Panc1 (cell line): Measurements from ENCODE around the gene PSMD8. TPM values are rescaled to one million over a fixed set of nuclear protein-coding genes. Genes with fewer than 3 reads are reported as not detected.

Experiments used
- ATAC-seq: fragments of 200-7000 bp; cut with Tn5 transposase; 2 replicates; pipeline ENCODE4 v1.9.1; 2020; ENCODE audit warnings: mild to moderate bottlenecking, moderate library complexity
- BruUV-seq: library from RNA; stranded (reverse); fragments of 400-500 nt; replicated peaks from 2 replicates; lab custom pipeline; 2021; lab: Mats Ljungman, UMichigan
- CTCF ChIA-PET: fragments of 300-600 bp; sonication (Branson Sonifier 250); formaldehyde crosslinking; loops from one replicate; lab custom pipeline; 2022; ENCODE audit warnings: antibody characterized with exemption; lab: Charles Lee
- POLR2A ChIA-PET: fragments of 300-600 bp; sonication (Branson Sonifier 250); formaldehyde crosslinking; loops from one replicate; lab custom pipeline; 2022; ENCODE audit warnings: antibody characterized with exemption; lab: Charles Lee
- DNase-seq: peaks from one replicate; pipeline ENCODE4 v3.0.0-alpha.2; 2010; ENCODE audit warnings: low read depth, low spot score
- H3K27ac ChIP-seq: 2 replicates; pipeline ENCODE4 v1.5.1; 2011; ENCODE audit warnings: mild to moderate bottlenecking, low read length, inconsistent platforms
- H3K27me3 ChIP-seq: fragments of 200-500 bp; sonication (Bioruptor generic); 2 replicates; pipeline ENCODE4 v1.6.0; 2014; ENCODE audit warnings: low read length, inconsistent platforms; ENCODE audit not compliant: control insufficient read depth, insufficient read depth
- H3K36me3 ChIP-seq: fragments of 200-500 bp; sonication (Bioruptor generic); 2 replicates; pipeline ENCODE4 v1.5.1; 2014; ENCODE audit warnings: inconsistent platforms, mild to moderate bottlenecking, low read length, moderate library complexity; ENCODE audit not compliant: control insufficient read depth, insufficient read depth
- H3K4me1 ChIP-seq: 2 replicates; pipeline ENCODE4 v1.5.1; 2011; ENCODE audit warnings: inconsistent platforms, mild to moderate bottlenecking, low read length, moderate library complexity; ENCODE audit not compliant: control insufficient read depth, insufficient read depth
- H3K4me3 ChIP-seq, 2 experiments: 2 replicates each; pipeline ENCODE4 v1.5.1; 2011 to 2012; ENCODE audit warnings: low read depth in 2 of 2, low read length in 2 of 2, mild to moderate bottlenecking in 2 of 2, inconsistent platforms in 1 of 2, moderate library complexity in 1 of 2
- H3K9me3 ChIP-seq: fragments of 200-500 bp; sonication (Bioruptor generic); 2 replicates; pipeline ENCODE4 v1.5.1; 2014; ENCODE audit warnings: low read depth, mild to moderate bottlenecking, inconsistent platforms, low read length, moderate library complexity; ENCODE audit not compliant: control insufficient read depth, insufficient read depth
- POLR2AphosphoS5 ChIP-seq: IDR thresholded peaks from 2 replicates; pipeline ENCODE4 v1.6.1; 2012; ENCODE audit warnings: mild to moderate bottlenecking, low read depth, low read length, moderate library complexity
- SIN3A ChIP-seq: IDR thresholded peaks from 2 replicates; pipeline ENCODE4 v1.6.1; 2012; ENCODE audit warnings: low read depth, mild to moderate bottlenecking, low read length, moderate library complexity, borderline replicate concordance; ENCODE audit not compliant: insufficient read depth
- TCF7L2 ChIP-seq: IDR thresholded peaks from 2 replicates; pipeline ENCODE4 v1.6.1; 2011; ENCODE audit warnings: mild to moderate bottlenecking, low read depth, low read length, inconsistent platforms
- in situ Hi-C: cut with HindIII; loops from 2 replicates; pipeline ENCODE4 v1.10.0; 2016; ENCODE audit warnings: low sequenced_read_pairs, low pct_unique_long_range_greater_than_20kb
- intact Hi-C: fragments of 100-400 bp; cut with micrococcal nuclease; formaldehyde crosslinking; loops from one replicate; pipeline ENCODE4 v1.10.0; 2022; ENCODE audit not compliant: unreplicated experiment
- total RNA-seq: library from RNA; stranded (reverse); gene quantifications from one replicate; pipeline ENCODE4 v1.2.1, GENCODE V29; 2021; ENCODE audit not compliant: unreplicated experiment
- TF ChIP-seq, protein P1 (sequence below), 2 experiments: IDR thresholded peaks; 2 replicates each; pipeline ENCODE4 v1.6.1; 2011 to 2012; ENCODE audit warnings: low read depth in 2 of 2, control low read depth in 1 of 2, low read length in 1 of 2, mild to moderate bottlenecking in 1 of 2, moderate library complexity in 1 of 2; ENCODE audit not compliant: insufficient read depth in 1 of 2
- TF ChIP-seq, protein P2 (sequence below): fragments of 450-650 bp; IDR thresholded peaks from 2 replicates; pipeline ENCODE4 v1.5.1; 2017; ENCODE audit warnings: mild to moderate bottlenecking

PSMD8 gene
- total RNA-seq, 1 experiment from 2014 or later, result 388 TPM

DNA sequence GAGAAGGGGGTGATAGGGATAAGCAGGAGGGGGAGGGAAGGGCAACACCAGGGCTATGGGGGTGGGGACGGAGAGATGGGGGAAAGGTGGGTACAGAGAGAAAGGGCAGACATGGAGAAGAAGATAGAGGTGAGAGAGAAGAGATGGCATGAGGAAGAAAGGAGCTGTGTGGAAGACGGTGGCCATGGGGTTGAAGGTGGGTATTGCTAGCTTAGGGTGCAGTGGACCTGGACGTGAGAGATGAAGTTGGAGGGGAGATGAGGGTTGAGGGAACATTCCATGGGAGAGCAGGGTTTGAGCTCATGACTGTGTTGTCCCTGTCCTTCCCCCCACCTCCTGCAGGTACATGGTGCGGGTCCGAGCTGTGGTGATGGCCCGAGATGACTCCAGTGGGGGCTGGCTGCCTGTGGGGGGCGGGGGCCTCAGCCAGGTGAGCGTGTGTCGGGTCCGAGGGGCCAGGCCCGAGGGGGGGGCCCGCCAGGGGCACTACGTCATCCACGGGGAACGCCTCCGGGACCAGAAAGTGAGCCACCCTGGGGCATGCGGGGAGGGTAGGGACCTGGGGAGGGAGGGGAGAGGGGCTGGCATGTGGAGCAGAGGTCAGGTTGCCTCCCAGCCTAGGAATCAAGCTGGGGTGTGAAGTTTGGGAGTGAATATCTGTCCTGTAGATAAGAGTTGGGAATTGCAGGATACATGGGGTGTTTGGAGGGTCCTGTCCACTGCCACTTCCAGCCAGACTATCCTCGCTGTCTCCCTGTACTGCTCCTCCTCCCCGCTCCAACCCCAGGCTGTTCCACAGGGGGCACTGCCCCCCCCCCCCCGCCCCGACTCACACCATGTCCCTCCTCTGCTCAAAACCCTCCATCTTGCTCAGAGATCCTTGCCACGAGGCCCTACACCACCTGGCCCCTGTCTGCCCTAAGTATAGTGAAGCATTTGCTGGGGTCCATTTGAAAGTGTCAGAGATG is 15.9 kb downstream of the PSMD8 start:
- DNase-seq, result no peak
- no peak overlapping the region for H3K27ac ChIP-seq
- CTCF ChIA-PET, result interaction anchor here (1.5 kb wide), 1 partner anchor 12 kb away, joined by 4 read pairs; the partner anchor contains the start of gene FAM98C

DNA sequence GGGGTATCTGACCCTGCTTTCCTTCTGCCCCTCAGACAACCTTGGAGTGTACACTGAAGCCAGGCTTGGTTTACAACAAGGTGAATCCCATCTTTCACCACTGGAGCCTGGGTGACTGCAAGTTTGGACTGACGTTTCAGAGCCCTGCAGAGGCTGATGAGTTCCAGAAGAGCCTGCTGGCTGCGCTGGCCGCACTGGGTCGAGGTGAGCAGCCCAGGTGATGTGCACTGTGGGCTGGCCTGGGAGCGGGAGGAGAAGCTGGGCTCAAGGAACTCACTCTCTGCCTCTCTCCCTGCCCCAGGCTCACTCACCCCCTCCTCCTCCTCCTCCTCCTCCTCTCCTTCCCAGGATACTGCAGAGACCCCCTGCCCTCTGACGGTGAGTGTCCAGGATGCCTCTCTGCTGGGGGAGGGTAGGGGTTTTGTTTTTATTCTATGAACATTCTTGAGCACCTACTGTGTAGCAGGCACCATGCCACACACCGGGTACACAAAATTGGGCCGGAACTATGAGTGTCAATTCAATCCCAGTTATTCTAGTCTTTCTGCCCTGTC is 17.6 kb downstream of the PSMD8 start:
- no peaks in the 10 kb centered on the region for H3K36me3 ChIP-seq
- H3K4me3 ChIP-seq, result no peak overlapping the region
- no peaks in the 10 kb centered on the region for H3K27me3 ChIP-seq
- in situ Hi-C loops, result no loop called here
- TF ChIP-seq, protein P1, sequence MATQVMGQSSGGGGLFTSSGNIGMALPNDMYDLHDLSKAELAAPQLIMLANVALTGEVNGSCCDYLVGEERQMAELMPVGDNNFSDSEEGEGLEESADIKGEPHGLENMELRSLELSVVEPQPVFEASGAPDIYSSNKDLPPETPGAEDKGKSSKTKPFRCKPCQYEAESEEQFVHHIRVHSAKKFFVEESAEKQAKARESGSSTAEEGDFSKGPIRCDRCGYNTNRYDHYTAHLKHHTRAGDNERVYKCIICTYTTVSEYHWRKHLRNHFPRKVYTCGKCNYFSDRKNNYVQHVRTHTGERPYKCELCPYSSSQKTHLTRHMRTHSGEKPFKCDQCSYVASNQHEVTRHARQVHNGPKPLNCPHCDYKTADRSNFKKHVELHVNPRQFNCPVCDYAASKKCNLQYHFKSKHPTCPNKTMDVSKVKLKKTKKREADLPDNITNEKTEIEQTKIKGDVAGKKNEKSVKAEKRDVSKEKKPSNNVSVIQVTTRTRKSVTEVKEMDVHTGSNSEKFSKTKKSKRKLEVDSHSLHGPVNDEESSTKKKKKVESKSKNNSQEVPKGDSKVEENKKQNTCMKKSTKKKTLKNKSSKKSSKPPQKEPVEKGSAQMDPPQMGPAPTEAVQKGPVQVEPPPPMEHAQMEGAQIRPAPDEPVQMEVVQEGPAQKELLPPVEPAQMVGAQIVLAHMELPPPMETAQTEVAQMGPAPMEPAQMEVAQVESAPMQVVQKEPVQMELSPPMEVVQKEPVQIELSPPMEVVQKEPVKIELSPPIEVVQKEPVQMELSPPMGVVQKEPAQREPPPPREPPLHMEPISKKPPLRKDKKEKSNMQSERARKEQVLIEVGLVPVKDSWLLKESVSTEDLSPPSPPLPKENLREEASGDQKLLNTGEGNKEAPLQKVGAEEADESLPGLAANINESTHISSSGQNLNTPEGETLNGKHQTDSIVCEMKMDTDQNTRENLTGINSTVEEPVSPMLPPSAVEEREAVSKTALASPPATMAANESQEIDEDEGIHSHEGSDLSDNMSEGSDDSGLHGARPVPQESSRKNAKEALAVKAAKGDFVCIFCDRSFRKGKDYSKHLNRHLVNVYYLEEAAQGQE (IDR thresholded peaks at IDR 0.05; ENCODE audit: insufficient read depth in 1 of 2, low read depth in 2 of 2, low read length in 1 of 2), result no peak
- TF ChIP-seq, protein P2, sequence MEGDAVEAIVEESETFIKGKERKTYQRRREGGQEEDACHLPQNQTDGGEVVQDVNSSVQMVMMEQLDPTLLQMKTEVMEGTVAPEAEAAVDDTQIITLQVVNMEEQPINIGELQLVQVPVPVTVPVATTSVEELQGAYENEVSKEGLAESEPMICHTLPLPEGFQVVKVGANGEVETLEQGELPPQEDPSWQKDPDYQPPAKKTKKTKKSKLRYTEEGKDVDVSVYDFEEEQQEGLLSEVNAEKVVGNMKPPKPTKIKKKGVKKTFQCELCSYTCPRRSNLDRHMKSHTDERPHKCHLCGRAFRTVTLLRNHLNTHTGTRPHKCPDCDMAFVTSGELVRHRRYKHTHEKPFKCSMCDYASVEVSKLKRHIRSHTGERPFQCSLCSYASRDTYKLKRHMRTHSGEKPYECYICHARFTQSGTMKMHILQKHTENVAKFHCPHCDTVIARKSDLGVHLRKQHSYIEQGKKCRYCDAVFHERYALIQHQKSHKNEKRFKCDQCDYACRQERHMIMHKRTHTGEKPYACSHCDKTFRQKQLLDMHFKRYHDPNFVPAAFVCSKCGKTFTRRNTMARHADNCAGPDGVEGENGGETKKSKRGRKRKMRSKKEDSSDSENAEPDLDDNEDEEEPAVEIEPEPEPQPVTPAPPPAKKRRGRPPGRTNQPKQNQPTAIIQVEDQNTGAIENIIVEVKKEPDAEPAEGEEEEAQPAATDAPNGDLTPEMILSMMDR, result no peak
- no peak for TF ChIP-seq TCF7L2
- no peak for TF ChIP-seq POLR2AphosphoS5
- TF ChIP-seq SIN3A, result no peak
- BruUV-seq, result no TSS peak
- CTCF ChIA-PET, result interaction anchor here (0.9 kb wide), 1 partner anchor 11 kb away, joined by 5 read pairs; the partner anchor contains the start of gene FAM98C
- intact Hi-C loops, result no loop called here
- ATAC-seq (no peak), DNase-seq (no peak)
- peaks cover 10% of the 10 kb centered on the region for H3K4me1 ChIP-seq
- POLR2A ChIA-PET, result no interaction called here
- H3K27ac ChIP-seq, result no peak overlapping the region
- H3K9me3 ChIP-seq, result no peaks in the 10 kb centered on the region

More for the DNA sequence above, 15.9 kb downstream of the PSMD8 start:
- no peaks in the 10 kb centered on the region for H3K9me3 ChIP-seq
- no peaks in the 10 kb centered on the region for H3K36me3 ChIP-seq
- POLR2A ChIA-PET, result no interaction called here
- no peaks in the 10 kb centered on the region for H3K27me3 ChIP-seq
- TF ChIP-seq, protein P1 (IDR thresholded peaks at IDR 0.05; ENCODE audit: insufficient read depth in 1 of 2, low read depth in 2 of 2, low read length in 1 of 2), result no peak
- TF ChIP-seq, protein P2, result no peak
- TF ChIP-seq TCF7L2 (no peak), POLR2AphosphoS5 (no peak), SIN3A (no peak)
- intact Hi-C loops (no loop called here), in situ Hi-C loops (no loop called here)
- peaks cover 13% of the 10 kb centered on the region for H3K4me1 ChIP-seq
- no peak overlapping the region for H3K4me3 ChIP-seq
- no TSS peak for BruUV-seq
- no peak for ATAC-seq
